Prostate gland (tissue), 2 donors: Measurements from ENCODE around the gene DAZ2.
"Not testable (repeated sequence)": the region's sequence is repeated elsewhere in the genome, so short reads cannot be mapped to it uniquely, and the experiment has no call there.

Source experiments
- POLR2A ChIP-seq: fragments of 450-650 bp; IDR thresholded peaks from one replicate; pipeline ENCODE4 v1.6.1; 2016; ENCODE audit warnings: antibody characterized with exemption, mild to moderate bottlenecking
- TF ChIP-seq, protein P1 (sequence below), 4 experiments: fragments of 200-600 bp in 2 of 4; fragments of 450-650 bp in 2 of 4; sonication (generic) in 2 of 4; IDR thresholded peaks; 1 replicate in 3 of 4; 2 replicates in 1 of 4; pipeline ENCODE4 v1.5.1; 2016 to 2019; ENCODE audit warnings: antibody characterized with exemption in 4 of 4, mild to moderate bottlenecking in 2 of 4, moderate library complexity in 2 of 4

DNA sequence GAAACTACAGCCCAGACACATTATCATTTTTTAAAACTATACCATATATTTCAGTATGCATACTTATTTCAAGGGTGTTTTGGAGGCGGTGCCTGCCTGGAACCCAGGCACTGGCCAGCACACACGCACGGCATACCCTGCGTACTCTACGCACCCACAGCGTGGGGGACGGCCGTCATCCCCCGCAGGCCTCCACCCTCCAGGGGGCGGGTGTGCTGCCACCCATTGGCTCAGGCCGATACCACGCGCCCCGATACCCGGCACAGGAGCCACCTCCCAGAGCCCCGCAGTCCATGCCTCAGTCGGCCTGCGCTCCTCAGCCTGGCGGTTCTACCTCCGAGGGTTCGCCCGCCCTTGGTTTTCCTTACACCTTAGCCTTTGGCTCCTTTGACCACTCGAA lies at the start of gene DAZ2:
- TF ChIP-seq, protein P1, sequence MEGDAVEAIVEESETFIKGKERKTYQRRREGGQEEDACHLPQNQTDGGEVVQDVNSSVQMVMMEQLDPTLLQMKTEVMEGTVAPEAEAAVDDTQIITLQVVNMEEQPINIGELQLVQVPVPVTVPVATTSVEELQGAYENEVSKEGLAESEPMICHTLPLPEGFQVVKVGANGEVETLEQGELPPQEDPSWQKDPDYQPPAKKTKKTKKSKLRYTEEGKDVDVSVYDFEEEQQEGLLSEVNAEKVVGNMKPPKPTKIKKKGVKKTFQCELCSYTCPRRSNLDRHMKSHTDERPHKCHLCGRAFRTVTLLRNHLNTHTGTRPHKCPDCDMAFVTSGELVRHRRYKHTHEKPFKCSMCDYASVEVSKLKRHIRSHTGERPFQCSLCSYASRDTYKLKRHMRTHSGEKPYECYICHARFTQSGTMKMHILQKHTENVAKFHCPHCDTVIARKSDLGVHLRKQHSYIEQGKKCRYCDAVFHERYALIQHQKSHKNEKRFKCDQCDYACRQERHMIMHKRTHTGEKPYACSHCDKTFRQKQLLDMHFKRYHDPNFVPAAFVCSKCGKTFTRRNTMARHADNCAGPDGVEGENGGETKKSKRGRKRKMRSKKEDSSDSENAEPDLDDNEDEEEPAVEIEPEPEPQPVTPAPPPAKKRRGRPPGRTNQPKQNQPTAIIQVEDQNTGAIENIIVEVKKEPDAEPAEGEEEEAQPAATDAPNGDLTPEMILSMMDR (IDR thresholded peaks at IDR 0.05) = not testable (repeated sequence)
- not testable (repeated sequence) for TF ChIP-seq POLR2A
